Nucleus accumbens (tissue), 56 donors: ENCODE results near the gene USP32.
A peak's percentile ranks its signal among the peaks of the same experiment; 100 is the strongest.
"Not testable (repeated sequence)": the region's sequence is repeated elsewhere in the genome, so short reads cannot be mapped to it uniquely, and the experiment has no call there.

Source experiments
- DNase-seq, 56 donors: peaks; one replicate each; lab custom pipeline; 2025; lab: John Stamatoyannopoulos, UW

The USP32 gene

GRCh38 chr17:60348616-60349015, 43.3 kb downstream of the USP32 start:
- no peak for DNase-seq

DNA sequence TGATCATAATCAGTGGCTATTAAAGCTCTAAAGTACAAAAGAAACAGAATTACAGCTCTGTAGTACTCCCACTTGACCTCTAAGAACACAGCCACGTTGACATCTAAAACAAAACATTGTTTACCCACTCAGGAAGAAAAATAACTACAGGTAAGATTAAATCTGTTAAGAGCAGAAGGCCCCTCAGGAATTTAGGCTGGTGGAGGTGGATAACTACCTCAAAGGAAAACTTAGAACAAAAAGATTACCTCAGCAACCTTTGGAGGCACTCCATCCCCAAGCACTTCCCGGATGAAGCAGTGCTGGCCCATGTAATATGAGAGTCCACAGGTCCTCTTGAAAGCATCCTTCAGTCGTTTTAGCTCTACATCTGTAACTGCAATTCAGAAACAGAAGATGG, 46.7 kb downstream of the USP32 start:
- no peak for DNase-seq

- peak in 4 of 56 donors; percentile 1 to 18 (median 6) for DNase-seq
Measured at GRCh38 chr17:60342492-60342891, 49.4 kb downstream of the USP32 start.

GRCh38 chr17:60335289-60335688, 56.6 kb downstream of the USP32 start:
- DNase-seq = no peak

DNA sequence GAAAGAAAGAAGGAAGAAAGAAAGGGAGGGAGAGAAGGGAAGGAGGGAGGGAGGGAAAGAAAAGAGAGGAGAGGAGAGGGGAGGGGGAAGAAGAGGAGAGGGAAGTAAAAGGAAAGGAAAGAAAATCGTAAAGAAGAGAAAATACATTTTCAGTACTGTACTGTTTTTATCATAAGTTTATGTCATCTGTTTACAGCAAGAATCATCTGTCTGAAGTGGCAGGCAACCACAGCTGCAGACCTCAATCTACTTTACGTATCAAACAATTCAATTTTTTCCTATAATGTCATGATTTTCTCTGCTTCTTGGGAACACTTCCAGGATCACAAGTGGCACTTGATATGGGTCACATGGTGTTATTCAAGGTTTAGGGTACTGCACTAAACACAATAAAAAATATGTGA, 58.3 kb downstream of the USP32 start:
- DNase-seq = no peak

DNA sequence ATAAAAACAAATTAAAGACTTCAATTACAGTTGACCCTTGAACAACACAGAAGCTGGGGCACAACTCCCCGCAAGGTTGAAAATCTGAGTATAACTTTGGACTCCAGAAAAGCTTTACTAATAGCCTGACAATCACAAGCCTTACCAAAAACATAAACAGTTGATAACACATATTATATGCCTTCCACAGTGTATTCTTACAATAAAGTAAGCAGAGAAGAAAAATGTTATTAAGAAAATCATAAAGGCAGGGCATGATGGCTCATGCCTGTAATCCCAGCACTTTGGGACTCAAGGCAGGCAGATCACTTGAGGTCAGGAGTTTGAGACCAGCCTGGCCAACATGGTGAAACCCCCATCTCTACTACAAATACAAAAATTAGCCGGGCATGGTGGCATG, 58.9 kb downstream of the USP32 start:
- DNase-seq = not testable (repeated sequence)

DNA sequence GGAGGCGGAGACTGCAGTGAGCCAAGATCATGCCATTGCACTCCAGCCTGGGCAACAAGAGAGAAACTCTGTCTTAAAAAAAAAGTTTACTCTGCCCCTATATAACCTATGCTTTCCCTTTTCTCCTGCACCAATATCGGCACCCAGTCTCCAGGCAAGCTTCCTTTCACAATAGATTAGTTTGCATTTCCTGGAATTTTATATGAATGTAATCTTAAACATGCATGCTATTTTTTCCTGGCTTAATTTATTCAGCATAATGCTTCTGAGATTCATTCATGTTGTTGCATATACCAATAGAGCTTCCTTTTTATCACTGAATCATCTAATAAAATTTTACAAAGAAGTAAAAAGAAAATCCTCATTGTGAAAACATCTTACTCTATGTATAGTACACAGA, 59.4 kb downstream of the USP32 start:
- no peak for DNase-seq

DNA sequence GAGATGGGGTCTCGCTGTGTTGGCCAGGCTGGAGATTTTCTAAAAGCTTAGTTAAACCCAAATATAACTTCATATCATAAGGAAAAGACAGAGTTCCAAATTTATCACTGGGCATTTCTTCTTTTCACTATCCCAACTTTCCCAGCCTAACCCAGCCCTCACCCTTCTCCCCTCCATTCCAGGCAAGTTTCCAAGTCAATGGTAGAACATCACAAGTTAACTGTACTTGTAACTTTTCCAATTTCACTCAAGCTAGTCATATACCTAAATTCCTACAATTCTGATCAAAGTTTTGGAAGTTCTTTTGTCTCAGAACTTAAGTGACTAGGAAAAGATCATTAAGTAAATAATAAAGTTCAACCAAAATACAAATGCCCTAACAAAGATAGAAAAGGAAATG, 61.2 kb downstream of the USP32 start:
- DNase-seq = no peak

DNA sequence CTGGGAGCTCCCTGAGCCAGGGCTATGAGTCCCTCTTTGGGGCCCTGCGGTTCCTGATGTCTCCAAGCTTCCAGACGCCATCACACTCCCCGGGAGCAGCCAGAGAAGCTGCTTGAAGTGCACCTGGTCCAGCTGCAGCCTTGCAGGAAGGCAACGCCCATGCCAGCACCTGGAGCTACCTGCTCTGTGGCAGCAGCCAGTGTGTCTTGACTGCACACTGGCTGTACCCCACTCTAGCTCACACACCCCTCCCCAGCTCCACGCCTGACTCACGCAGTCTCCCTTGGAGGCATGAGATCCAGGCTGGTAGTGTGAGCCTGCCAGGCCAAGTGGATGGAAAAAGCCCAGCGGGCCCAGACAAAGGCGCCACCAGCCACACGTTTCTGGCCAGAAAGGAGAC, 63.3 kb downstream of the USP32 start:
- DNase-seq = peak in 12 of 56 donors; percentile 5 to 60 (median 22)

GRCh38 chr17:60327901-60328273, 64.0 kb downstream of the USP32 start:
- peak in 1 of 56 donors; percentile 21 for DNase-seq

- peak in 48 of 56 donors; percentile 6 to 89 (median 60) for DNase-seq
Measured at GRCh38 chr17:60327134-60327900, 64.6 kb downstream of the USP32 start.

- no peak for DNase-seq
Measured at GRCh38 chr17:60326702-60327101, 65.2 kb downstream of the USP32 start.

GRCh38 chr17:60325730-60326524, 66.0 kb downstream of the USP32 start:
- DNase-seq = no peak

- DNase-seq = no peak
Measured at GRCh38 chr17:60323754-60324153, 68.2 kb downstream of the USP32 start.

GRCh38 chr17:60322056-60322387, 69.9 kb downstream of the USP32 start:
- no peak for DNase-seq

- DNase-seq = no peak
Measured at GRCh38 chr17:60321336-60322055, 70.4 kb downstream of the USP32 start.

- DNase-seq = no peak
Measured at GRCh38 chr17:60318830-60319229, 73.1 kb downstream of the USP32 start.

DNA sequence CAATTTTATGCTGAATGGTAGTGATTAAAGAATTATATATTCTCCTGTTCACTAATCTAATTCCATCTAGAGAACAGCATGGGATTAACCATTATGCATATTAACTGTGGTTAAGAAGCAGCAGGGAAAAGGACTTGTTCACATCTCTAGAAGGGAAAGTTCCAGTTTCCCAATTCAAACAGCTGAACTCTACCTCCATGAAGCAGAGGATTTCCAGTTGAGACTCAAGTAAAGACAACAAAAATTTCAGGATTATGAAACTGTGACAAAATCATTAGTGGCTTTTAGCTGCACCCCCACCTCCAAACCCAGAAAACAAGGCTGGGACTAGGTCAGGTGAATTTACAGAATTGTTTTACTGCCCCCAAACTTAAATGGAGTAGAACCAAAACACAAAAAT, 73.6 kb downstream of the USP32 start:
- DNase-seq = no peak

GRCh38 chr17:60315650-60316049, 76.3 kb downstream of the USP32 start:
- DNase-seq = no peak

- DNase-seq = not testable (repeated sequence)
Measured at GRCh38 chr17:60314900-60315299, 77.0 kb downstream of the USP32 start.

- no peak for DNase-seq
Measured at GRCh38 chr17:60314423-60314822, 77.5 kb downstream of the USP32 start.
